Activated gamma-delta T cell (primary cell): ENCODE data around the gene E2F1.

Experiments
- DNase-seq: peaks from one replicate; lab custom pipeline; 2025; lab: John Stamatoyannopoulos, UW

The E2F1 gene

GRCh38 chr20:33687370-33687915, 1.3 kb upstream of the E2F1 start:
- no peak for DNase-seq

- DNase-seq = no peak
Measured at GRCh38 chr20:33686984-33687366, 790 bp upstream of the E2F1 start.

GRCh38 chr20:33685328-33686099, 671 bp downstream of the E2F1 start:
- peak; percentile 30 for DNase-seq

- DNase-seq = no peak
Measured at GRCh38 chr20:33684533-33685327, 1.5 kb downstream of the E2F1 start.

- DNase-seq = no peak
Measured at GRCh38 chr20:33681728-33682353, 4.3 kb downstream of the E2F1 start.

- no peak for DNase-seq
Measured at GRCh38 chr20:33681288-33681687, 4.9 kb downstream of the E2F1 start.

- no peak for DNase-seq
Measured at GRCh38 chr20:33680686-33681085, 5.5 kb downstream of the E2F1 start.

- DNase-seq = no peak
Measured at GRCh38 chr20:33679758-33680485, 6.3 kb downstream of the E2F1 start.

- no peak for DNase-seq
Measured at GRCh38 chr20:33677991-33678702, 8.0 kb downstream of the E2F1 start.

- DNase-seq = no peak
Measured at GRCh38 chr20:33676652-33677645, 9.2 kb downstream of the E2F1 start.

- DNase-seq = no peak
Measured at GRCh38 chr20:33676121-33676520, 10.1 kb downstream of the E2F1 start.

GRCh38 chr20:33675136-33675959, 10.8 kb downstream of the E2F1 start:
- DNase-seq = no peak

GRCh38 chr20:33674294-33675135, 11.7 kb downstream of the E2F1 start, which contains the start of gene NECAB3:
Gene NECAB3 (minus strand): TSS chr20:33674428. CDS start chr20:33674352, 76 bp downstream.
- DNase-seq = peak; percentile 56

GRCh38 chr20:33673410-33674293, 12.5 kb downstream of the E2F1 start:
- DNase-seq = no peak

- DNase-seq = no peak
Measured at GRCh38 chr20:33673114-33673409, 13.1 kb downstream of the E2F1 start.

GRCh38 chr20:33672426-33673113, 13.6 kb downstream of the E2F1 start:
- no peak for DNase-seq
